HCT116 (cell line): ENCODE data around the gene CPM. TPM values are rescaled to one million over a fixed set of nuclear protein-coding genes. Genes with fewer than 3 reads are reported as not detected.

Source experiments
- ATAC-seq: fragments of 200-7000 bp; cut with Tn5 transposase; 2 replicates; pipeline ENCODE4 v1.9.1; 2020; ENCODE audit warnings: mild to moderate bottlenecking, moderate library complexity
- BruUV-seq: library from RNA; stranded (reverse); fragments of 400-500 nt; replicated peaks from 2 replicates; lab custom pipeline; 2021; lab: Mats Ljungman, UMichigan
- CTCF ChIA-PET: fragments of 300-600 bp; sonication (Branson Sonifier 250); formaldehyde crosslinking; loops from one replicate; lab custom pipeline; 2021; ENCODE audit warnings: antibody characterized with exemption; lab: Charles Lee
- POLR2A ChIA-PET: fragments of 300-600, 350-600 bp; sonication (Branson Sonifier 250); formaldehyde crosslinking; loops from one replicate; lab custom pipeline; 2021; ENCODE audit warnings: antibody characterized with exemption; lab: Charles Lee
- RAD21 ChIA-PET, 2 experiments: fragments of 300-600 bp; sonication (Branson Sonifier 250); formaldehyde crosslinking; loops; one replicate each; lab custom pipeline; 2023; ENCODE audit warnings: low total read pairs in 2 of 2; ENCODE audit not compliant: uncharacterized antibody in 2 of 2, unreplicated experiment in 2 of 2, low non-redundant PET in 1 of 2; lab: Charles Lee
- DNase-seq: peaks from one replicate; pipeline ENCODE4 v3.0.0-alpha.2; 2010; ENCODE audit warnings: low read depth, low spot score
- H2AFZ ChIP-seq: fragments of 200-600 bp; shearing (Covaris generic), sonication (generic); 2 replicates; pipeline ENCODE4 v1.6.1; 2017; ENCODE audit warnings: low read depth, mixed run types, mixed read lengths, antibody characterized with exemption, low read length; ENCODE audit not compliant: poor library complexity, severe bottlenecking
- H3K27ac ChIP-seq: 2 replicates; pipeline ENCODE4 v1.5.1; 2012; ENCODE audit warnings: low read depth, low read length
- H3K27me3 ChIP-seq: fragments of 200-600 bp; sonication (generic); 2 replicates; pipeline ENCODE4 v1.6.1; 2016; ENCODE audit warnings: mixed run types, low read length, mixed read lengths; ENCODE audit not compliant: insufficient read depth
- H3K36me3 ChIP-seq, 2 experiments: fragments of 200-500 bp in 1 of 2; fragments of 200-600 bp in 1 of 2; sonication (Bioruptor generic) in 1 of 2; sonication (generic) in 1 of 2; 2 replicates each; pipeline versions ENCODE4 v1.5.1 to v1.6.1; 2014 to 2016; ENCODE audit warnings: low read length in 2 of 2, inconsistent platforms in 1 of 2, mixed read lengths in 1 of 2, mixed run types in 1 of 2; ENCODE audit not compliant: insufficient read depth in 2 of 2, control insufficient read depth in 1 of 2
- H3K4me1 ChIP-seq, 2 experiments: fragments of 200-600 bp in 1 of 2; sonication (generic) in 1 of 2; 2 replicates each; pipeline versions ENCODE4 v1.5.1 to v1.6.1; 2012 to 2017; ENCODE audit warnings: low read length in 2 of 2, inconsistent platforms in 1 of 2, mild to moderate bottlenecking in 1 of 2, mixed read lengths in 1 of 2, mixed run types in 1 of 2, moderate library complexity in 1 of 2; ENCODE audit not compliant: insufficient read depth in 2 of 2, control insufficient read depth in 1 of 2
- H3K4me2 ChIP-seq: fragments of 200-600 bp; sonication (generic); 2 replicates; pipeline ENCODE4 v1.6.1; 2017; ENCODE audit warnings: mixed run types, low read length, mixed read lengths
- H3K4me3 ChIP-seq, 2 experiments: fragments of 200-600 bp in 1 of 2; sonication (generic) in 1 of 2; replicated peaks in 1 of 2; 2 replicates each; pipeline ENCODE4 v1.5.1; 2011 to 2016; ENCODE audit warnings: low read length in 2 of 2, control low read depth in 1 of 2, low read depth in 1 of 2, mild to moderate bottlenecking in 1 of 2, mixed read lengths in 1 of 2, mixed run types in 1 of 2
- H3K79me2 ChIP-seq: fragments of 200-600 bp; sonication (generic); 2 replicates; pipeline ENCODE4 v1.6.1; 2017; ENCODE audit warnings: mild to moderate bottlenecking, mixed run types, low read length, moderate library complexity, mixed read lengths; ENCODE audit not compliant: insufficient read depth
- H3K9ac ChIP-seq: fragments of 200-600 bp; sonication (generic); 2 replicates; pipeline ENCODE4 v1.6.1; 2016; ENCODE audit warnings: low read length, mixed read lengths
- H3K9me2 ChIP-seq: fragments of 200-600 bp; sonication (generic), shearing (Covaris generic); 2 replicates; pipeline ENCODE4 v1.6.1; 2017; ENCODE audit warnings: mixed run types, mild to moderate bottlenecking, moderate library complexity; ENCODE audit not compliant: insufficient read depth
- H3K9me3 ChIP-seq, 2 experiments: fragments of 200-500 bp in 1 of 2; fragments of 200-600 bp in 1 of 2; sonication (Bioruptor generic) in 1 of 2; sonication (generic) in 1 of 2; 2 replicates each; pipeline ENCODE4 v1.6.1; 2014 to 2017; ENCODE audit warnings: low read length in 2 of 2, mixed read lengths in 2 of 2, inconsistent platforms in 1 of 2, low read depth in 1 of 2, mild to moderate bottlenecking in 1 of 2, mixed run types in 1 of 2, moderate library complexity in 1 of 2; ENCODE audit not compliant: control insufficient read depth in 1 of 2, insufficient read depth in 1 of 2
- H4K20me1 ChIP-seq: fragments of 200-600 bp; sonication (generic), shearing (Covaris generic); 2 replicates; pipeline ENCODE4 v1.6.1; 2017; ENCODE audit warnings: mixed run types, mild to moderate bottlenecking, moderate library complexity; ENCODE audit not compliant: insufficient read depth
- CEBPB ChIP-seq: IDR thresholded peaks from 2 replicates; pipeline ENCODE4 v1.6.1; 2012; ENCODE audit warnings: low read depth
- EGR1 ChIP-seq: IDR thresholded peaks from 2 replicates; pipeline ENCODE4 v1.6.1; 2012; ENCODE audit warnings: low read depth
- ELF1 ChIP-seq: IDR thresholded peaks from 2 replicates; pipeline ENCODE4 v1.6.1; 2012; ENCODE audit warnings: low read depth, borderline replicate concordance
- EZH2 ChIP-seq: fragments of 200-600 bp; sonication (generic); IDR thresholded peaks from 2 replicates; pipeline ENCODE4 v1.6.1; 2017; ENCODE audit warnings: antibody characterized with exemption, mixed run types
- JUND ChIP-seq: IDR thresholded peaks from 2 replicates; pipeline ENCODE4 v1.6.1; 2012
- SIN3A ChIP-seq: IDR thresholded peaks from 2 replicates; pipeline ENCODE4 v1.6.1; 2012; ENCODE audit warnings: low read depth
- intact Hi-C: fragments of 100-400 bp; cut with micrococcal nuclease; formaldehyde crosslinking; loops from 2 replicates; pipeline ENCODE4 v1.10.0; 2022
- total RNA-seq: library from RNA; stranded (reverse); gene quantifications from one replicate; pipeline ENCODE4 v1.2.1, GENCODE V29; 2021; ENCODE audit not compliant: unreplicated experiment
- TF ChIP-seq, protein P1 (sequence below): IDR thresholded peaks from 2 replicates; pipeline ENCODE4 v1.6.1; 2012
- TF ChIP-seq, protein P2 (sequence below), 3 experiments: fragments of 200-600 bp in 1 of 3; sonication (generic) in 1 of 3; IDR thresholded peaks in 2 of 3; conservative IDR thresholded peaks in 1 of 3; 2 replicates each; pipeline ENCODE4 v1.5.1; 2012 to 2017; ENCODE audit warnings: low read depth in 2 of 3, low read length in 2 of 3, antibody characterized with exemption in 1 of 3, borderline replicate concordance in 1 of 3, control low read depth in 1 of 3, mild to moderate bottlenecking in 1 of 3, mixed read lengths in 1 of 3, mixed run types in 1 of 3, moderate library complexity in 1 of 3; ENCODE audit not compliant: insufficient read depth in 1 of 3

Gene CPM
- total RNA-seq, 1 experiment from 2014 or later, result 5.3 TPM

DNA sequence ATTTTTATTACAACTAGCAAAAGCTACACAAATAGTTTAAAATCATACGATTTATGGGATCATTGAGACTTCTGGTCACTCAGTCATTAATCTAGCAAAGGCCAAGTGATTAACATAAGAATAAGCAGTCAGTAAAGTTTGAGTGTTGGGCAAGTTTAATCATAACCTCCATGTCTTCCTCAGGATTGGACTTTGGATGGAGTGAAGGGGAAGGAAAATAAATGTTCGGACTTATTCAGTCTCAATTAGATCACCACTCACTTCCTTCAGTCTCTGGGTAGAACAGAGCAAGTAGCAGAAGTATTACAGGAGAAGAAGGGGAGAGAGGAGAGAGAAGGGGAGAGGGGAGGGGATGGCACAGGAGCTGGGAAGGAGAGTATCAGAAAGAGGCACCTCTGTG is 31.4 kb downstream of the CPM start:
- ATAC-seq (no peak), DNase-seq (no peak)
- ChIA-PET RAD21 (no interaction called here), POLR2A (no interaction called here), CTCF (no interaction called here)
- no peaks in the 10 kb centered on the region for H3K9me2 ChIP-seq
- H3K9me3 ChIP-seq, result no peaks in the 10 kb centered on the region
- H3K27ac ChIP-seq, result no peak overlapping the region
- no peaks in the 10 kb centered on the region for H3K36me3 ChIP-seq
- no peaks in the 10 kb centered on the region for H4K20me1 ChIP-seq
- no peaks in the 10 kb centered on the region for H3K79me2 ChIP-seq
- intact Hi-C loops, result no loop called here
- no TSS peak for BruUV-seq
- H2AFZ ChIP-seq, result no peak overlapping the region
- TF ChIP-seq CEBPB, result no peak
- TF ChIP-seq, protein P1, sequence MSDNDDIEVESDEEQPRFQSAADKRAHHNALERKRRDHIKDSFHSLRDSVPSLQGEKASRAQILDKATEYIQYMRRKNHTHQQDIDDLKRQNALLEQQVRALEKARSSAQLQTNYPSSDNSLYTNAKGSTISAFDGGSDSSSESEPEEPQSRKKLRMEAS, result no peak
- no peak for TF ChIP-seq EZH2
- TF ChIP-seq SIN3A, result no peak
- TF ChIP-seq ELF1, result no peak
- TF ChIP-seq JUND, result no peak
- no peaks in the 10 kb centered on the region for H3K27me3 ChIP-seq
- no peak overlapping the region for H3K4me2 ChIP-seq
- peaks cover 0 to 5% of the 10 kb centered on the region in 2 experiments; a peak in 1 of 4 replicates for H3K4me1 ChIP-seq
- H3K4me3 ChIP-seq, result no peak overlapping the region
- no peak overlapping the region for H3K9ac ChIP-seq

DNA sequence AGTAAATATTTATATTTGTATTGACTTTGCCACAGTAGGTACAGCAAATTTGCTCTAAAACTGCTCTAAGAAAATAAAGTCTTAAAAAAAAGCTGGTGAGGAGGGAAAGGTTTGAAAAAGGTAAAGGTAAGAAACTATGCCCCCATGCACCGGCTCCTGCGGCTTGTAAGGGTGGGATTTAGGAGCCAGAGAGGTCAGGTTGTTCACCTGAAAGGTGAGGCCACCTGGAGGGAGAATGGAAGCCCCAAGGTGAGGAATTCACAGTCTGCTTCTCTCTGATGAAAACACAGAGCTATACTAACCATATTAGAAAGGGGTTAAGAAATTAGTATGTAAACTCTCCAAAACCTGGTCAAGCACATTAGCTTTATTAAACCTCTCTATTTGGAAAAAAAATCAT is 31.8 kb downstream of the CPM start:
- TF ChIP-seq, protein P2, sequence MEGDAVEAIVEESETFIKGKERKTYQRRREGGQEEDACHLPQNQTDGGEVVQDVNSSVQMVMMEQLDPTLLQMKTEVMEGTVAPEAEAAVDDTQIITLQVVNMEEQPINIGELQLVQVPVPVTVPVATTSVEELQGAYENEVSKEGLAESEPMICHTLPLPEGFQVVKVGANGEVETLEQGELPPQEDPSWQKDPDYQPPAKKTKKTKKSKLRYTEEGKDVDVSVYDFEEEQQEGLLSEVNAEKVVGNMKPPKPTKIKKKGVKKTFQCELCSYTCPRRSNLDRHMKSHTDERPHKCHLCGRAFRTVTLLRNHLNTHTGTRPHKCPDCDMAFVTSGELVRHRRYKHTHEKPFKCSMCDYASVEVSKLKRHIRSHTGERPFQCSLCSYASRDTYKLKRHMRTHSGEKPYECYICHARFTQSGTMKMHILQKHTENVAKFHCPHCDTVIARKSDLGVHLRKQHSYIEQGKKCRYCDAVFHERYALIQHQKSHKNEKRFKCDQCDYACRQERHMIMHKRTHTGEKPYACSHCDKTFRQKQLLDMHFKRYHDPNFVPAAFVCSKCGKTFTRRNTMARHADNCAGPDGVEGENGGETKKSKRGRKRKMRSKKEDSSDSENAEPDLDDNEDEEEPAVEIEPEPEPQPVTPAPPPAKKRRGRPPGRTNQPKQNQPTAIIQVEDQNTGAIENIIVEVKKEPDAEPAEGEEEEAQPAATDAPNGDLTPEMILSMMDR (IDR thresholded peaks at IDR 0.05 in 2 of 3, conservative IDR thresholded peaks at IDR 0.05 in 1 of 3; ENCODE audit: borderline replicate concordance in 1 of 3, insufficient read depth in 1 of 3, low read depth in 2 of 3, low read length in 2 of 3), result no peak
- TF ChIP-seq EGR1, result no peak
- Histone ChIP-seq H3K4me3 (no peak overlapping the region), H3K4me1 (peaks cover 0 to 5% of the 10 kb centered on the region in 2 experiments; a peak in 1 of 4 replicates), H3K4me2 (no peak overlapping the region), H3K27me3 (no peaks in the 10 kb centered on the region), H3K9ac (no peak overlapping the region), H3K36me3 (no peaks in the 10 kb centered on the region), H4K20me1 (no peaks in the 10 kb centered on the region), H3K9me2 (no peaks in the 10 kb centered on the region), H3K79me2 (no peaks in the 10 kb centered on the region), H2AFZ (no peak overlapping the region), H3K27ac (no peak overlapping the region), H3K9me3 (no peaks in the 10 kb centered on the region)
- no peak for DNase-seq
- intact Hi-C loops, result no loop called here
- ChIA-PET CTCF (no interaction called here), RAD21 (no interaction called here), POLR2A (no interaction called here)
- no peak for ATAC-seq
- BruUV-seq, result no TSS peak
